GM18508 (cell line): Measurements from ENCODE around the gene EEA1.

Experiments
- ATAC-seq: cut with Tn5 transposase; IDR thresholded peaks from one replicate; pipeline ENCODE4 v1.9.1; 2021; ENCODE audit warnings: moderate number of reproducible peaks; ENCODE audit not compliant: insufficient read depth, unreplicated experiment

The EEA1 gene

GRCh38 chr12:92726850-92727249 is 202.2 kb downstream of the EEA1 start:
- ATAC-seq: no peak

GRCh38 chr12:92722897-92723296 is 206.2 kb downstream of the EEA1 start:
- no peak for ATAC-seq

GRCh38 chr12:92721656-92722055 is 207.4 kb downstream of the EEA1 start:
- ATAC-seq: no peak

- ATAC-seq: no peak
Observed at GRCh38 chr12:92721130-92721529, 208.0 kb downstream of the EEA1 start.
